GM18868 (cell line): ENCODE data around the gene CAPN1.
"Not testable (repeated sequence)": the region's sequence is repeated elsewhere in the genome, so short reads cannot be mapped to it uniquely, and the experiment has no call there.

Experiments
- ATAC-seq: cut with Tn5 transposase; IDR thresholded peaks from one replicate; pipeline ENCODE4 v1.9.1; 2021; ENCODE audit warnings: mild to moderate bottlenecking, moderate library complexity; ENCODE audit not compliant: unreplicated experiment

The CAPN1 gene

DNA sequence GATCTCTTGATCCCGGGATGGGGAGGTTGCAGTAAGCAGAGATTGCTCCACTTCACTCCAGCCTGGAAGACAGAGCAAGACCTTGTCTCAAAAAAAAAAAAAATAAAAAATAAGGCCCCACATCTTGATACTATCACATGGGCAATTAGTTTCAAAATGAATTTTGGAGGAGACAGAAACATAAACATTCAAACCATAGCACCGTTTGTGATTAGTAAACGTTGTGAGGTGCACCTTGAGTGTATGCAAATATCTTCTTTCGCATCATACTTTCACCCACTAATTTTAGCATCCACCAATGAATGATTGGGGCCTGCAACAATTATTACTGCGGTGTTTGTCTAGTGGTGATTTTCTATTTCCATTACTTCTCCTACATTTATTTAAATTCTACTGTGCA, 22.7 kb upstream of the CAPN1 start:
- no peak for ATAC-seq

DNA sequence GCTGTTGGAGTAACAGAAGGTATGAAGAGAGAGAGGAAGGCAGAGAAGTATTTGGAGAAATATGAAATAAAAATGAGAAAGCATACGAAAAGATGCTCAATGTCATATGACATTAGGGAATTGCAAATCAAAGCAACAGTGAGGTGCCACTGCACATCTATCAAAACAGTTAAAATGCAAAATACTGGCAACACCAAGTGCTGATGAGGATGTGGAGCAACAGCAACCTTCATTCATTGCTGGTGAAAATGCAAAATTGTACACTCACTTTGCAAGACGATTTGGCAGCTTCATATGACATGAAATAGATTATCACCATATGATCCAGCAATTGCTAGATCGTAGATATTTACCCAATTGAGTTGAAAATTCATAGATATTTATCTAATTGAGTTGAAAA, 21.1 kb upstream of the CAPN1 start:
- ATAC-seq: no peak

- no peak for ATAC-seq
Observed at GRCh38 chr11:65163684-65164083, 18.0 kb upstream of the CAPN1 start.

DNA sequence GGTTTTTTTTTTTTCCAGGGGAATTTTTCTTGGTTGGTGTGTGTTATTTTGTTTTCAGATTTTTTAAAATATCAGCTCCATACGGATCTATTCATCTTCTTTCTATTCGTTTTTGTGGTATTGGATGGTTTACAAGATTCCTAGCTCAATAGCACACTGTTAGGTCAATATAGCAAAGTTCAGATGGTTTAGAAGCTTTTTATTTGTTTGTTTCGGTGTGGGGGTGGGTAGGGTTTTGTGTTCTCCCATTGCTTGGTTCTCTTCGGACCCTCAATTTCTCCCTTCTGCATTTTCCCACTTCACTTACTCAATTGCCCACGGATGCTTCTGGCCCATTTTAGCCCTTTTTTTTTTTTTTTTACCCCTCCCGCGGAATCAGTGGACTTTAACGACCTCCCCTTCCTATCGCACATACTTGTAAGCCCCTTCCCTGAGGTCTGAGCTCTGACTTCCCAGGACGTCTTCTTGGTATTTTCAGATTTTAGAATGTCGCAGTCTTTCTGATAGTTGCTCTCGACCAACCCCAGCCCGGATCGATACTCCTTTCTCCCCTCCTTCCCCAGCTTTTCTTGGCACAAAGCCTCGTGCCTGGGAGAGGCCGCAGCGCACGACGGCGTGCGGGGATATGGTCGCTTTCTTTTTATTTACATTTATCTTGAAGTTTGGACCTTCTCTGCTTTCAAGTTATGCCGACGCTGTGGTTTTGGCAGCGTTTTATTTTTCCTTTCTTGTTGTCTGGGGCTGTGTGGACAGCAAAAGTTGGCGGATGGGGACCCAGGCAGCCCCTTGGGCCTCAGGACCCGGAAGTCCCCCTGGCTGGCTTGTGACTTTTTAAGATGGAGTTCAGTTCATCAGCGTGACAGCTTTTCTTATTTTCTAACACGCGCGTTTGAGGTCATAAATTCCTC, 16.1 kb upstream of the CAPN1 start:
- no peak for ATAC-seq

DNA sequence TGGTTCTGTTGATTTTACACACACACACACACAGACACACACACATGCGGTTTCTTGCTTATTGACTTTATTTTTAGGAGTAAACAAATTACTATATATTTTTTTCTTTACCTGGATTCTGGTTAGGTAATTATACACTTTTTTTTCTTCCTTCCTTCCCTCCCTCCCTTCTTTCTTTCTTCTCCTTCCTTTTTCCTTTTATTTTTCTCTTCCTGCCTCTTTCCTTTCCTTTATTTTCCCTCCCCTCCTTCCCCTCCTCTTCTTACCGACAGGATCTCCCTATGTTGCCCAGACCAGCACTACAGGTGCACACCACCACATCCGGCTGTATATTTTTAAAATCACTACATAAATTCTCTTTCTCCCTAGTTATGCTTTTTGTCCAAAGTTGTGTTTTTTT, 14.8 kb upstream of the CAPN1 start:
- ATAC-seq: no peak

GRCh38 chr11:65167656-65168055, 14.1 kb upstream of the CAPN1 start:
- ATAC-seq: no peak

DNA sequence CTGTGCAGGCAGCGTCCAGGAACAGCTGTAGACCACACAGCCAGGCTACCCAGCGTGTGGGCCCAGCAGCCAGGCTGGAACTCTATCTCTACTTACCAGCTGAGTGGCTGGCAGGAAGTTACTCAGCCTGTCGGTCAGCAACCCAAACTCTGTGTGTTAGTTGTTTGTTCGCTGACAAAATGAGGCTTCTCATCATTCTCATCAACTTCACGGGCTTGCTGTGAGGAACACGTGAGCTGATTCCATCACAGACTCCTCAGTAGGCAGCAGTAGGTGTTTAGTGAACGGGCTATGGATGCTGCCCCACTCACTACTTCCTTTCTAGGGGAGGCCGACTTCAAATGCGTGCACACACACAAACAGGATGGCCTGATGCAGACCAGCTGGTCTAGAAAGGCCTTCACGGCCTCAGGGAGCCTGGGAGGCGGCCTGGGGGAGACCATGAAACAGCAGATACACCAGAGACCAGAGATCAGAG, 12.5 kb upstream of the CAPN1 start:
- ATAC-seq: no peak

GRCh38 chr11:65170058-65170534, 11.6 kb upstream of the CAPN1 start, which contains the start of gene SPDYC:
Gene SPDYC, plus strand, starts transcription at chr11:65170233. Its CDS starts 1,125 bp downstream, at chr11:65171358.
- no peak for ATAC-seq

DNA sequence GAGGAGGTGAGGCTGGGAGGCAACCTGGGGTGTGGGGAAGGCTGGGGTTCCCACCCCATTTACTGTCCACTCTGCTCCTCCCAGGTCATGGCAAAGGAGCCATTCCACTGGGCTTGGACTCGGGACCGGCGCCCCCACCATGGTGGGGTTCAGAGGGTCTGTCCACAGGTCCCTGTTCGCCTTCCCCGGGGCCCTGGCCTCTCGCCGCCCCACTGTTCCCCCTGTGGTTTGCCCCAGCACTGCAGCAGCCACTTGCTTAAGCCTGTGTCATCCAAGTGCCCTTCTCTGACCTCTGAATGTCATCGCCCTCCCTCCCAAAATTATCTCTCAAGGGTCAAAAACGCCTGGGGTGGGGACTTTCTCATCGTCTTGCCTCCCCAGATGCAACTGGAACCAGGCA, 9.1 kb upstream of the CAPN1 start:
- no peak for ATAC-seq

- not testable (repeated sequence) for ATAC-seq
Observed at GRCh38 chr11:65174571-65175010, 7.1 kb upstream of the CAPN1 start.

- ATAC-seq: peak; percentile 60
Observed at GRCh38 chr11:65180877-65181568, 705 bp upstream of the CAPN1 start.

DNA sequence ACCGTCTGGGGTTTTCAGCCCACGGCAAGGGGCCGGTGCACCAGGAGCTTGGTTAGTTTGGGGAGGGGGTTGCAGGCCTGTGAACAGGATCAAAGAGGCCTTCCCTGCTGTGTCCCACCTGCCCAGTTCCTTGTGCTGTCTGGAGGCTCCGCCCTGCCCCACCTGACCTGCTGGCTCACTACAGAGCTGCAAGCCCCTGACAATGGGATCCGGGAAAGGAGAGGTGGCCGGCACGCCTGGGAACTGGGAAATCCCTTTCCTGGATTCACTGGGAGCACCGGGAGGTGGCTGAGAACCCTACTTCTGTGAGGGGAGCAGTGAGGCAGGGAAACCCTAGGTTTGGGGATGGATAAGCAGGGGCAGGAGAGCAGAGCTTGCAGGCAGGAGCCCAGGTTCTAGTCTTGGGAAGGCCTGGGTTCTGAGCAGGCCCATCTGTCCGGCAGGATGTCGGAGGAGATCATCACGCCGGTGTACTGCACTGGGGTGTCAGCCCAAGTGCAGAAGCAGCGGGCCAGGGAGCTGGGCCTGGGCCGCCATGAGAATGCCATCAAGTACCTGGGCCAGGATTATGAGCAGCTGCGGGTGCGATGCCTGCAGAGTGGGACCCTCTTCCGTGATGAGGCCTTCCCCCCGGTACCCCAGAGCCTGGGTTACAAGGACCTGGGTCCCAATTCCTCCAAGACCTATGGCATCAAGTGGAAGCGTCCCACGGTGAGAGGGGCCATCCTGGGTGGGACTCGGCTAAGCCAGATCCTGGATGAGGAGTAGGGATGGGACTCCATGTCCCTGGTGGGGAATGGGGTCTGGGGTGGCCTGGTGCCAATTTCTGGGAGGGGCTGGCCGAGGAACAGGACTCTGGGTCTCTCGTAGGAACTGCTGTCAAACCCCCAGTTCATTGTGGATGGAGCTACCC, 786 bp downstream of the CAPN1 start:
- ATAC-seq: no peak

GRCh38 chr11:65183201-65183891, 1.6 kb downstream of the CAPN1 start:
- ATAC-seq: no peak

- no peak for ATAC-seq
Observed at GRCh38 chr11:65184146-65184545, 2.4 kb downstream of the CAPN1 start.

DNA sequence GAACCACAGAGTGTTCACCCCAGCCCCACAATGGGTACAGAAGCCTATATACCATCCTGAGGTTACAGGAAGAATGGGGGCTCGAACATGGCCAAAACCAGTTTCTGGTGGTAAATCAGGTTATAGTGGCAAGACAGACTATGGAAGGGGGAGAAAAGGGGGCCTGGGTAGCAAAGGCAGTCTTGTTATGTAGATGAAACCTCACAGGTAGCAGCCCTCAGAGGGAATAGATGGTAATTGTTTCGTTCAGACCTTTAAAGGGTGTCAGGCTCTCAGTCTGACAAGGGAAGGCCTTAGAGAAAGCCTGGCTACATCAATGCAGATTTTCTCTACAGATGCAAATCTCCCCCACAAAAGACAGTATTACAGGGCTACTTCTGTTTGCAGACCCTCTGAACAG, 3.4 kb downstream of the CAPN1 start:
- ATAC-seq: no peak

- ATAC-seq: no peak
Observed at GRCh38 chr11:65185869-65186341, 4.2 kb downstream of the CAPN1 start.

- ATAC-seq: no peak
Observed at GRCh38 chr11:65186701-65187100, 5.0 kb downstream of the CAPN1 start.

DNA sequence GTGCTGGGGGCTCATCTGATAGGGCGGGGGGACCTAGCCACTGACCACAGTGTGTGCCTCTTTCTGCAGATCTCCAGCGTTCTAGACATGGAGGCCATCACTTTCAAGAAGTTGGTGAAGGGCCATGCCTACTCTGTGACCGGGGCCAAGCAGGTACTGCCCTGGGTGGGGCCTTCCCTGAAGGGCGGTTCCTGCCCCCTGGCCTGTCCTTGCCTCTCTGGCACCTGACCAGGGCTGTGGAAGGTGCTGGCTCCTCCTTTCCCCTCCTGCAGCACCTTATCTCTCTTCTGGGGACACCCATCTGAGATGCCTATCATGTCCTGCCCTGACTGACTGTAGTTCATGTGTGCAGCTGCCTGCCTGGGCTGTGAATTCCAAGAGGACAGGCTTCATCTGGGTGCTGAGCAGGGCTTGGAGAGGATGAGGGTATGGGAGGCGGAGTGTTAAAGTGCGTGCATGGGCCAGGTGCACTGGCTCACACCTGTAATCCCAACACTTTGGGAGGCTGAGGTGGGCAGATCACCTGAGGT, 5.5 kb downstream of the CAPN1 start:
- no peak for ATAC-seq

DNA sequence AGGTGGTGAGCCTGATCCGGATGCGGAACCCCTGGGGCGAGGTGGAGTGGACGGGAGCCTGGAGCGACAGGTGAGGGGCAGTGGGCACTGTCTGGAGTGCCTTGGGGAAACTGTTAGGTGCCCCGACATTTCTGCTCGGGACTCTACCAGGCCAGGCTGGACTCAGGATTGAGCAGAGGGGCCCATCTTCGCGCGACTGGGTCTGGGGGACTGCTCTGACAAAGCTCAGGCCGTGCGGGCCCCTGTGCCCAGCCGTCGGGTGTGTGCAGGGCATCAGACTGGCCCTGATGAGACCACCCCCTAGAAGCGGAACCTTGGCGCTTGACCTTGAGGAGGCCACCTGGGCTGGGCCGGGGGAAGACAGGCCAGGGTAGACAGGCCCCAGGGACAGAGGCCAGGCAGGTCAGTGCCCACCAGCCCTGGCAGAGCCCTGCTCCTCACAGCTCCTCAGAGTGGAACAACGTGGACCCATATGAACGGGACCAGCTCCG, 6.3 kb downstream of the CAPN1 start:
- ATAC-seq: no peak

- no peak for ATAC-seq
Observed at GRCh38 chr11:65188486-65188885, 6.8 kb downstream of the CAPN1 start.
